OCI-LY7 (cell line): ENCODE measurements around the gene AKT3. TPM values are rescaled to one million over a fixed set of nuclear protein-coding genes. Genes with fewer than 3 reads are reported as not detected.
"Not testable (repeated sequence)": the region's sequence is repeated elsewhere in the genome, so short reads cannot be mapped to it uniquely, and the experiment has no call there.

ENCODE experiments used
- BruUV-seq: library from RNA; stranded (reverse); fragments of 400-500 nt; replicated peaks from 2 replicates; lab custom pipeline; 2021; lab: Mats Ljungman, UMichigan
- CTCF ChIA-PET: fragments of 300-600 bp; sonication (Branson Sonifier 250); formaldehyde crosslinking; loops from one replicate; lab custom pipeline; 2022; ENCODE audit warnings: antibody characterized with exemption; ENCODE audit not compliant: unreplicated experiment; lab: Charles Lee
- POLR2A ChIA-PET: fragments of 300-600 bp; sonication (Branson Sonifier 250); formaldehyde crosslinking; loops from one replicate; lab custom pipeline; 2022; ENCODE audit warnings: antibody characterized with exemption; lab: Charles Lee
- DNase-seq: peaks from one replicate; pipeline ENCODE4 v3.0.0-alpha.2; 2015; ENCODE audit warnings: low spot score
- H2AFZ ChIP-seq: fragments of 200-600 bp; sonication (generic), shearing (Covaris generic); 2 replicates; pipeline ENCODE4 v1.6.1; 2014; ENCODE audit warnings: mild to moderate bottlenecking, antibody characterized with exemption, low read length, moderate library complexity
- H3K27ac ChIP-seq: fragments of 200-600 bp; sonication (generic); 2 replicates; pipeline ENCODE4 v1.5.1; 2014; ENCODE audit warnings: mixed run types, low read depth, mild to moderate bottlenecking, moderate library complexity, low read length, inconsistent platforms; ENCODE audit not compliant: poor library complexity, severe bottlenecking
- H3K36me3 ChIP-seq: fragments of 200-600 bp; sonication (generic); 2 replicates; pipeline ENCODE4 v1.6.1; 2014; ENCODE audit warnings: mild to moderate bottlenecking, antibody characterized with exemption, low read length, moderate library complexity, mixed read lengths; ENCODE audit not compliant: insufficient read depth
- H3K4me1 ChIP-seq: fragments of 200-600 bp; sonication (generic); 2 replicates; pipeline ENCODE4 v1.5.1; 2014; ENCODE audit warnings: mild to moderate bottlenecking, low read length; ENCODE audit not compliant: insufficient read depth, poor library complexity, severe bottlenecking
- H3K4me2 ChIP-seq: fragments of 200-600 bp; sonication (generic); 2 replicates; pipeline ENCODE4 v1.6.1; 2014; ENCODE audit warnings: mild to moderate bottlenecking, low read length
- H3K4me3 ChIP-seq: fragments of 200-600 bp; sonication (generic); 2 replicates; pipeline ENCODE4 v1.5.1; 2014; ENCODE audit warnings: mild to moderate bottlenecking, low read depth, low read length; ENCODE audit not compliant: poor library complexity, severe bottlenecking
- H3K79me2 ChIP-seq: fragments of 200-600 bp; sonication (generic); 2 replicates; pipeline ENCODE4 v1.6.1; 2016; ENCODE audit warnings: low read depth, mild to moderate bottlenecking, low read length, moderate library complexity, mixed read lengths; ENCODE audit not compliant: insufficient read depth
- H3K9me2 ChIP-seq: fragments of 200-600 bp; sonication (generic); 2 replicates; pipeline ENCODE4 v1.6.1; 2016; ENCODE audit warnings: mild to moderate bottlenecking, low read length, mixed read lengths; ENCODE audit not compliant: insufficient read depth
- H3K9me3 ChIP-seq: fragments of 200-600 bp; sonication (generic); 2 replicates; pipeline ENCODE4 v1.6.1; 2014; ENCODE audit warnings: mild to moderate bottlenecking, mixed run types, low read length, mixed read lengths
- H4K20me1 ChIP-seq: fragments of 200-600 bp; sonication (generic); 2 replicates; pipeline ENCODE4 v1.6.1; 2014; ENCODE audit warnings: mild to moderate bottlenecking, antibody characterized with exemption, low read length, moderate library complexity, mixed read lengths; ENCODE audit not compliant: insufficient read depth
- EZH2phosphoT487 ChIP-seq: fragments of 200-600 bp; sonication (generic); IDR thresholded peaks from 2 replicates; pipeline ENCODE4 v1.6.1; 2018; ENCODE audit warnings: low read depth, borderline replicate concordance, mild to moderate bottlenecking, mixed run types, antibody characterized with exemption, low read length, moderate library complexity, mixed read lengths
- intact Hi-C: fragments of 100-400 bp; cut with micrococcal nuclease; formaldehyde crosslinking; loops from one replicate; pipeline ENCODE4 v1.10.0; 2022; ENCODE audit not compliant: unreplicated experiment
- total RNA-seq, 2 experiments: library from RNA; depleted of rRNA in 1 of 2; stranded (reverse); fragments of >200 nt in 1 of 2; shearing (Covaris generic) in 1 of 2; gene quantifications; 2 replicates each; pipeline ENCODE4 v1.2.3, GENCODE V29; 2014 to 2022
- TF ChIP-seq, protein P1 (sequence below): fragments of 200-600 bp; sonication (generic); conservative IDR thresholded peaks from 2 replicates; pipeline ENCODE4 v1.5.1; 2014; ENCODE audit warnings: mild to moderate bottlenecking, antibody characterized with exemption, low read length, moderate library complexity, mixed read lengths

The AKT3 gene
- total RNA-seq, 2 experiments from 2014 or later, result 0.29 TPM; not detected in 1

DNA sequence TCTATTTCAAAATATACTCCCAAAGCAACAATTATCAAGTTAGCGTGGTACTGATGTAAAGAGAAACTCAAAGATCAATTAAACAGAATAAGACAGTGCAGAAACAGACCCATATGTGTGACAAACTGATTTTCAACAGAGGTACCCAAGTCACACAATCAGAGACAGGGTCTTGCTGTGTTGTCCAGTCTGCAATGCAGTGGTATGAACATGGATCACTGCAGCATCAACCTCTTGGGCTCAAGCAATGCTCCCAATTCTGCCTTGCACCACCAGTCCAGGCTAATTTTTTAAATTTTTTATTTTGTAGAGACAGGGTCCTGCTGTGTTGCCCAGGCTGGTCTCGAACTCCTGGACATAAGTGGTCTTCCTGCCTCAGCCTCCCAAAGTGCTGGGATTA lies 255.6 kb downstream of the AKT3 start:
- no peak for TF ChIP-seq EZH2phosphoT487
- TF ChIP-seq, protein P1, sequence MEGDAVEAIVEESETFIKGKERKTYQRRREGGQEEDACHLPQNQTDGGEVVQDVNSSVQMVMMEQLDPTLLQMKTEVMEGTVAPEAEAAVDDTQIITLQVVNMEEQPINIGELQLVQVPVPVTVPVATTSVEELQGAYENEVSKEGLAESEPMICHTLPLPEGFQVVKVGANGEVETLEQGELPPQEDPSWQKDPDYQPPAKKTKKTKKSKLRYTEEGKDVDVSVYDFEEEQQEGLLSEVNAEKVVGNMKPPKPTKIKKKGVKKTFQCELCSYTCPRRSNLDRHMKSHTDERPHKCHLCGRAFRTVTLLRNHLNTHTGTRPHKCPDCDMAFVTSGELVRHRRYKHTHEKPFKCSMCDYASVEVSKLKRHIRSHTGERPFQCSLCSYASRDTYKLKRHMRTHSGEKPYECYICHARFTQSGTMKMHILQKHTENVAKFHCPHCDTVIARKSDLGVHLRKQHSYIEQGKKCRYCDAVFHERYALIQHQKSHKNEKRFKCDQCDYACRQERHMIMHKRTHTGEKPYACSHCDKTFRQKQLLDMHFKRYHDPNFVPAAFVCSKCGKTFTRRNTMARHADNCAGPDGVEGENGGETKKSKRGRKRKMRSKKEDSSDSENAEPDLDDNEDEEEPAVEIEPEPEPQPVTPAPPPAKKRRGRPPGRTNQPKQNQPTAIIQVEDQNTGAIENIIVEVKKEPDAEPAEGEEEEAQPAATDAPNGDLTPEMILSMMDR, result no peak
- Histone ChIP-seq H2AFZ (no peak overlapping the region), H3K36me3 (no peaks in the 10 kb centered on the region), H3K4me1 (peaks cover 5% of the 10 kb centered on the region), H3K4me2 (no peak overlapping the region), H3K9me2 (no peaks in the 10 kb centered on the region), H3K79me2 (no peaks in the 10 kb centered on the region), H3K27ac (no peak overlapping the region), H3K9me3 (no peaks in the 10 kb centered on the region), H3K4me3 (no peak overlapping the region), H4K20me1 (no peaks in the 10 kb centered on the region)
- ChIA-PET CTCF (no interaction called here), POLR2A (no interaction called here)
- no TSS peak for BruUV-seq
- intact Hi-C loops, result no loop called here
- DNase-seq, result no peak

DNA sequence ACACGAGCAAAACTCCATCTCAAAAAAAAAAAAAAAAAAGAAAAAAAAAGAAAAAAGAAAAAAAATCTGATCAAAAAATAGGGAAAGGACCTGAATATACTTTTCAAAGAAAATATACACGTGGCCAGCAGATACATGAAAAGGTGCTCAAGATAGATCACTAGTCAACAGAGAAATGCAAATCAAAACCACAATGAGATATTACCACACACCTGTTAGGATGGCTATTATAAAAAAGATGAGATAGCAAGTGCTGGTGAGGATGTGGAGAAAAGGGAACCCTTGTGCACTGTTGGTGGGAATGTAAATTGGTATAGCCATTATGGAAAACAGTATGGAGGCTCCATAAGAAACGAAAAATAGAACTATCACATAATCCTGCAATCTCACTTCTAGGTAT lies 260.8 kb downstream of the AKT3 start:
- H3K36me3 ChIP-seq, BruUV-seq, intact Hi-C loops, H3K79me2 ChIP-seq, H4K20me1 ChIP-seq, H3K9me3 ChIP-seq, CTCF ChIA-PET, H2AFZ ChIP-seq, H3K9me2 ChIP-seq, H3K27ac ChIP-seq, H3K4me3 ChIP-seq: not testable (repeated sequence)
- Histone ChIP-seq H3K4me1 (peaks cover 19% of the 10 kb centered on the region), H3K4me2 (peak overlapping the region; percentile 31; the same call in 1 of the 2 replicates)
- POLR2A ChIA-PET, result interaction anchor here (1.0 kb wide), 1 partner anchor 9 kb away, joined by 6 read pairs; no protein-coding TSS in a partner anchor
- peak; percentile 23 for DNase-seq

DNA sequence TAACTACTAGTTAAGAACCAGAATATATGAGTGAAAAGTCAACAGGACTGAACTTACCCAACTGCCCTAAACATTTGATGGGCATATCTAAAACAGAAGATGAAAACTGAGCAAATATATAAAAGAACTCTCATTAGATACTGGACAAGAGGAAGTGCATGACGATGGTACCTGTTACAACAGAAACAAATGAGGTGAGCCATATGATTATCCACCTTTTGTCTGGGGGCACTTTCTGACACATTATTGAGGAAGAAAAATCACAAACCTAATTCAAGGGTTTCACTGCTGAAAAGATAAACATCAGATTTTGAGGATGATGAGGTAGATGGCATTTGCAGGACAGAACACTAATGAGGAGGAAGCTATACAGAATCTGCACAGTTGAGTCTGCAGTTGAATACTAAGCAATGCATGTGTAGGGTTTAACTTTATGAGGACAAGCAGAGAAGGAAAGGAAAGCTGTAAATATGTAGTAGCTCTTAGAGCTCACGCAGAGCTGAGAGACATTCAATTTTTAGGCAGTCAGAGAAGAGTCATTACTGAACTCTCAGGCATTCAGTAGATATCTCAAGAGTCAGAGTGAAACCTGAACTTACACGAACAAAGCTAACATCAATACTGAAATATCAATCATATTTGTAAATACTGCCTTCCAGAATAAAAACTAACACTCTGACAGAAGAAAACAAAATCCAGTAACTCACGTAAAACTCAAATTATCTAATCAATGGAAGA lies 262.1 kb downstream of the AKT3 start:
- Histone ChIP-seq H3K27ac (no peak overlapping the region), H3K9me3 (no peaks in the 10 kb centered on the region), H2AFZ (no peak overlapping the region), H3K4me2 (no peak overlapping the region), H3K79me2 (no peaks in the 10 kb centered on the region), H4K20me1 (no peaks in the 10 kb centered on the region), H3K4me3 (no peak overlapping the region), H3K4me1 (peaks cover 19% of the 10 kb centered on the region), H3K9me2 (no peaks in the 10 kb centered on the region), H3K36me3 (no peaks in the 10 kb centered on the region)
- DNase-seq, result no peak
- intact Hi-C loops, result no loop called here
- no peak for TF ChIP-seq EZH2phosphoT487
- TF ChIP-seq, protein P1, result no peak
- ChIA-PET CTCF (no interaction called here), POLR2A (interaction anchor here (0.7 to 1.0 kb wide), 2 partner anchors 11 to 322 kb away, joined by 3 to 6 read pairs; no protein-coding TSS in a partner anchor)
- BruUV-seq, result no TSS peak
